ENCODE measurements around the gene PER3.
A peak's percentile ranks its signal among the peaks of the same experiment; 100 is the strongest.

The PER3 gene

DNA sequence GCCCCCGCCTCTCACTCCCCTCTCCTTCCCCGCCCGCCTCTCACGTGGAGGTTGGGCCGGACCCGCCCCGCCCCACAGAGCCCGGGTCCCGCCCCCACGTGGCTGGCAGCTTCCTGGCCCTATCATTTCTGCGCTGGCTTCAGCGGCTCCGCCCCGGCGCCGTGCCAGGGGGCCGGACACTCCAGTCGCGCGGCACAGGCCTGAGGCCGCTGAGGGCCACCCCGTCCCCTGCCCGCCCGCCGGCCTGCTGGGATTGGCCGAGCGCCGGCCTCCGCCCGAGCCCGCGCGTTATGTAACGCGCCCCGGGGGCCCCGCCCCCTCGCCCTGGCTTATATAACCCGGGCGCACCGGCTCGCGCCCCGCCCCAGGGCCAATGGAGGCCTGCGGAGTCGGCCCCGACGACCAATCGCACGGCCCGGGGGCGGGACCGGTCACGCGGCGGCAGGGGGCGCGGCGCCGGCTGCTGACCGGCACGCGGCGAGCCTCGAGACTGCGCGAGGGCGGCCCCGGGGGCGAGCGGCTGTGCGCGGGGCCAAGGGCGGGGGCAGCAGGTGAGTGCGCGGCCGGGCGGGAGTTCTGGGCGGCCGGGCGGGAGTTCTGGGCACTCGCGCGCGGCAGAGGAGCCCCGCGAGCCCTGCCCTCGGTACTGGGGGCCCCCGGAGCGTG, at the start of gene PER3:
PER3 (plus strand) TSS at position 466 of the 666 bp plus-strand sequence. CDS start 587 bp downstream, outside the sequence.
- peak; percentile 97 for DNase-seq

DNA sequence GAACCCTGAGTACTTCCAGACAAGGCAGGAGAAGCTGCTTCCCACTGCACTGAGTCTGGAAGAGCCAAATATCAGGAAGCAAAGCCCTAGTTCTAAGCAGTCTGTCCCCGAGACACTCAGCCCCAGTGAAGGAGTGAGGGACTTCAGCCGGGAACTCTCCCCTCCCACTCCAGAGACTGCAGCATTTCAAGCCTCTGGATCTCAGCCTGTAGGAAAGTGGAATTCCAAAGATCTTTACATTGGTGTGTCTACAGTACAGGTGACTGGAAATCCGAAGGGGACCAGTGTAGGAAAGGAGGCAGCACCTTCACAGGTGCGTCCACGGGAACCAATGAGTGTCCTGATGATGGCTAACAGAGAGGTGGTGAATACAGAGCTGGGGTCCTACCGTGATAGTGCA, 46.0 kb upstream of the PER3 start:
- DNase-seq = no peak

DNA sequence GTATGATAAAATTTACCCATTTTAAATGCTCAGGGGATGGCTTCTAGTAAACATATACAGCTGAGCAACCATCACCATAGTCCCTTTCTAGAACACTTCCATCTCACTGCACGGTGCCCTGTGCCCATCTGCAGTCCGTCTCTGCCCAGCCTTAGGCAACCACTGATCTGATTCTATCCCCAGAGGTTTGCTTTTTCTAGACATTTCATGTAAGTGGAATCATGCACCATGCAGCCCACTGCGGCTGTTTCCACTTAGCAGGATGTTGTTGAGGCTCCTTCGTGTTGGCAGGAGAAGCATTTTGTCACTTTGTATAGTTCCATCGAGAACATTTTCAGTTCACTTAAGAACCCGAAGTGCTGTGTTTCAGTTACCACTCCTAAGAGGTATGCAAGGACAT, 40.7 kb upstream of the PER3 start:
- no peak for DNase-seq

DNA sequence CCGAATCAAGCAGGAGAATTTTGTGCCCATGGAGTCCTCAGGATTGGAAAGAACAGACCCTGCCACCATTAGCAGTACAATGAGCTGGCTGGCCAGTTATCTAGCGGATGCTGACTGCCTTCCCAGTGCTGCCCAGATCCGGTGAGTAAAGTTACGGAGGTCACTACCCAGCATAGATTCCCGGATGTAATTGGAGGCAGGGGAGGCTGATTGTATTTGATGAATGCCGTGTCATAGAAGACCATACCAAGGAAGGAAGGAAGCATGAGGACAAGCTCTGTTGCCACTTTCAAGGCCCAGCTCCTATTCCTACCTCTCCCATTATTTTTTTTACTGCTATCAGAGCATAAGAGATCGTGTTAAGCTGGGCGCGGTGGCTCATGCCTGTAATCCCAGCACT, 39.2 kb upstream of the PER3 start:
- no peak for DNase-seq

DNA sequence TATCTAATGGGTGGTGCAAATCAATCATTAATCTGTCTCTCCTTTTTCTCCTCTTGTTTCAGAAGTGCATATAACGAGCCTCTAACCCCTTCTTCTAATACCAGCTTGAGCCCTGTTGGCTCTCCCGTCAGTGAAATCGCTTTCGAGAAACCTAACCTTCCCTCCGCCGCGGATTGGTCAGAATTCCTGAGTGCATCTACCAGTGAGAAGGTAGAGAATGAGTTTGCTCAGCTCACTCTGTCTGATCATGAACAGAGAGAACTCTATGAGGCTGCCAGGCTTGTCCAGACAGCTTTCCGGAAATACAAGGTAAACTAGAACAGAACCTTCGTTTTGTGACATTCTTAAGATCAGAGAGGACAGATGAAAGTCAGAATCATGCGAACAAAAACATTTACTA, 38.3 kb upstream of the PER3 start:
- DNase-seq = peak; percentile 47

DNA sequence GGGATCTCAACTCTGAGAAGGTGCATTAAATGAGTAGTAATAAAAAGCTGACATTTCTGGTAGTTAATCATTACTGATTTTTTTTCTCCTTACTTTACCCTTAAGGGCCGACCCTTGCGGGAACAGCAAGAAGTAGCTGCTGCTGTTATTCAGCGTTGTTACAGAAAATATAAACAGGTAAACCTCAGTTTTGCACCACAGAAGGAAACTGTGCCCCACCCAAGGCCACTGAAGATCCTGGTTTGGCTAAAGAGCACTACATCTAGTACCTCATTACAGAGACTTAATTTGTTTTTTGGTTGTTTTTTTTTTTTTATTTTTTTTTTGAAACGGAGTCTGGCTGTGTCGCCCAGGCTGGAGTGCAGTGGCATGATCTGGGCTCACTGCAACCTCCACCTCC, 36.5 kb upstream of the PER3 start:
- DNase-seq = no peak

DNA sequence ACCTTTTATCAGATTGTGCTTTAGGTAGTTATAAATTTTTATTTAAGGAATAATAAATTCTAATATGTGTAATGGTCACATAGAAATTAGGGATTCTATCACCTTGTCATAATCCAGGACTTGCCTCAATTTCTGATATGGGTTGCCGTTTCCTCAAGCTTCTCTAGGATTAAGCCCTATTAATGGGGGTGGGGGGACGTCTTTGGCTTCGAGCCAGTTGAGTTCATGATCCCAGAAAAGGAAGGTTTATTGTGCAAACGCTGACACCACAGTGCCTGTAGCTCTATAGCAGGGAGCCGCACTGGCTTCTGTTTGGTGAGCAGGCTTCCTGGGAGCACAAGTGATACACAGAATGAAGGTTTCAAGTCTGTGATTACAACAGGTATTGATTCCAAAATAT, 35.0 kb upstream of the PER3 start:
- DNase-seq = no peak

DNA sequence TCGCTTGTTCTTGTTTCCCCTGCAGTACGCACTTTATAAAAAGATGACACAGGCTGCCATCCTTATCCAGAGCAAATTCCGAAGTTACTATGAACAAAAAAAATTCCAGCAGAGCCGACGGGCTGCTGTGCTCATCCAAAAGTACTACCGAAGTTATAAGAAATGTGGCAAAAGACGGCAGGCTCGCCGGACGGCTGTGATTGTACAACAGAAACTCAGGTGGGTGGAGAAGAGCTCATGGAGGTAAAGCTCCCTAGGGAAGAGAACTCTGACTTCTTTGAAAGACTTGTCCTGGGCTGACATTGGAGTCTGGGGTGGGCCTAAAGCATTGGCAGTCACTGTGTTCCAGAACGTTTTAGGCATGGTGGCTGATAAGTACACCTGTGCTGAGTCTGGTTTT, 32.9 kb upstream of the PER3 start:
- no peak for DNase-seq

DNA sequence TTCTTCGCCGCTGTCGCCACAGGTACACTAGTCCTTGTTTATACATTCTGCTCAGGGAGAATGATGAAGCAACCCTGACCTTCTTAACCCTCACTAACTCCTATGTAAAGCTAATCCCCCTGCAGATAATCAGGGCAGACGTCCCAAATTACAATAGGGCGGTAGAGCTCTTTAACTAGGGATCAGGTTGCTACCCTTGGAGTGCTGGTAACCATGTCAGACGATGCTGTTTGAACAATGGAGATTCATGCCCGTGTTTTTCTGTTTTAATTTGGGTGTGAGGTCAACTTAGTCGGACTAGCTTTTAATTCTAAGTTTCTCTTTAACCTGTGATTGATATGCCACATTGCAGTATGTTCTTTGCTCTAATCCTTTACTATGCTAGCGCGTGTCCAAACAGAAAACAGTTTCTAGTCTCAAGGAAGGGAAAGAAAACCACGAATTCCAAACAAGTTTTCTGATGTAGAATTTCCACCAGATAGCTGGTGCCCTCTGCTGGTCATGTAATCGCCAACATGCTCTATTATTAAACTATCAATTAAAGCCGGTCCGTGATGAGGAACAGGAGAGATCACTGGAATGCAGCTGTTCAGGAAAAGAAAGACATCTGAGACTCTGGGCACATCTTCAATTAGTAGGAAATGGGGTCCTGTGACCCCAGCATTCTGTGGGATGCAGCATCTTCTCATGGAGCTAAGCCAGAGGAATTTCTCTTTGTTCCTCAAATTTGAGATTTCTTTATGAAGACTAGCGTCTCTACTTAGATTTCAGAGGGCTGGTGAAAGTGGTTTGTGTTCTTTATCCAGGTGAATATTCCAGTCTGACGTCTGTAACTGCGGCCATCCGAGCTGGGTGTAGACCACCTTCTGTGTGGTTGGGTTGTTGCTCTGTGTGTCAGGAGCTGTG, 31.3 kb upstream of the PER3 start:
- DNase-seq = peak; percentile 72

DNA sequence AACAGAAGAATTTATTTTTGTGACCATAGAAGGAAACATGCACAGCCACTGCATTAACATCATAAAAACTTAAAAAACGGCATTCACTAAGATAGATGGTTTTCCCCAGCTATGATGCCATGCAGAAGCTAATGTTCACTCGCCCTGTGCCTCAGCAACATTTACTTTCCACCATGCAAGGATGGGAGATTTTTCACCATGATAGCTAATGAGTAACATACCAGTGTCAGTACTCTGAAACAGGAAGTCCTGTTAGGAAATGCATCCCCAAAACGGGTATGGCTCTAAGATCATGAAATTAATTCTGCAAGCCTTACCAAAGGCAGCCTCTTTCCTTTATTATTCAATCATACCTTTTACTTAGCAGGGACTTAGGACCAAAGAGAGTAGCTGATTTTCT, 30.4 kb upstream of the PER3 start:
- DNase-seq = no peak

DNA sequence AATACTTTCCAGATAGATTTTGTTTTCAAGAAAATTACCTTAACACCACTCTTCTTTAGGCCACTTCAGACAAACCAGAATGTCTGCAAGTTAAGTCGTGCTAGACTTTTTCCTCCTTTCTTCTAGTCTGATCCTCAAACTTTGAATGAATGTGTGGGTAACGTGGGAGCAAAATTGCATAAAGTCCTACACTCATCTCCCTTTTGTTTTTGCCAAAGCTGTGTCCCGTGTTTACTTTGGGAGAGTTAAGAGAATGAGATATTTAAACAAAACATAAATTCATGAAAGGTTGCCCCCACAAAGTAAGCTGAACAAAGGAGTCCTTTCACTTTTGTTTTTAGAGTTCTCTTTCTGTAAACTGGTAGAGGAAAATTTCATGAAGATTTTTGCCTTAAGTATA, 29.9 kb upstream of the PER3 start:
- DNase-seq = no peak

DNA sequence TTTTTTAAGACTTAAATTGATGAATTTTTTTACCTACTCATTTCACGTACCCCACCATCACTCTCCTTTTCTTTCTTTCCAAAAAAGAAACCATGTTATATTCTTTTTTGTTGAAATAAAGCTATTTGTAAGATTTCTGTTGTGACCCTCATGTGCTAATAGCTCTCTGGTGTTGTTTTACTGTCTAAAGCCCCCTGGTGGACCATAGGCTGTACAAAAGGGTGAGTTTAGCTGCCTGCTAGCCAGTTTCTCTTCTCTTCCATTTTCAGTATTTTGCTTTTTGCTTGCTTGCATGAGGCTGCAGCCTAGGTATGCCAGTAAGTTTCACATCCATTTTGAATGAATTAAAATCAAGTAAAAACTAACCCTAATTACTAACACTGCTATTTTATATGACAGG, 28.6 kb upstream of the PER3 start:
- DNase-seq = peak; percentile 63

DNA sequence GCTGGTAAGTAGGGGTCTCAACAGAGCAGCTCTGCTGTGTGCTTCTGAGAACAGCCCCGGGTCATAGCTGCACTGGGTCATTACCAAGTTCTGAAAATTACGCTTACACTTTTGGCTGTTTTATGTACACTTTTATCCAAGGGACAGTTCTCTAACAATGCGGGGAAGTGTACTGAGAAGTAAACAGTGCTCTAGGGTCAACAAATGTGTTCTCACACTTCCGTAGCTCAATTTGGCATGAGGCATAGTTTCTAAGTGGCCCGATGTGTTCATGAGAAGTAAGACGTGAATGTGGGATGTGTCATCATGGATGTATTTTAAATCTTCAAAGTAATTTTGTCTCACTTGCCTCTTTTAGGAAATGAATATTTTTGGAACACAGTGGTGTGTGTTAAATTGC, 23.8 kb upstream of the PER3 start:
- DNase-seq = no peak

DNA sequence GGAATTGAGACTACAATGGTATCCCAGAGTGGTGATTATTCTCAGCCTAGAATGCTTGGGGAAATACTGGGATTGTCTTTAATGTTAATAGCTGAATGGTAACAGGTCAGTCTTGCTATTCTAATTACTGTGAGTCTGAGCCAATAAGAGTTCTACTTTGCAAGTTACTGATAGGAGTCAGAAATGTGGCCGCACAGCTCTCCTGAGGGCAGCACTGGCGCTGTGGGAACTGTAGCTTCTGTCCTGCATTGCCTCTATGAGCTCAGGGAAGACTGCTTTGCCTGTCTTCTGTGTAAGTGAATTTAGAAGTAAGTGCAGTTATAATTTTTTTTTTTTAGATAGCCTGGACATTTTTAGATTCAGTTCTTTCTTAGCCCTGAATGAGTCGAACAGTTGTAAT, 23.0 kb upstream of the PER3 start:
- no peak for DNase-seq

DNA sequence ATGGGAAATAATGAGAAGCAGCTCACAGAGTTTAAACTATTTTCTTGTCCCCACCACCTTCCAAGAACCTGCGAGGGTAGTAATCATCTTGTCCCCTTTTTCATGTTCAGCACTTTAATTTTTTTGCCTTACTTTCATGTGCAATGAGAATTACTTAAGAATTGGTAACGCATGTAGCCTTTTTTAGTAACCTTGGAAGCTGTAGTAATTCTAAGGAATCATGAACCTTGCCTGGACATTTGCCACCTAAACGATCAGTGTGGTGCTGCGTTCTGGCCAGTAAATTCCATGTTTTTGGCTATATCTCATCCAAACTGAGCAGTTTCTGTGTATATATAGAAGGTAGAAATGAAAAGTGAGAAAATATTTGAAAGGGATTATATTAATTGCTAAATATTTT, 16.9 kb upstream of the PER3 start:
- DNase-seq = no peak

DNA sequence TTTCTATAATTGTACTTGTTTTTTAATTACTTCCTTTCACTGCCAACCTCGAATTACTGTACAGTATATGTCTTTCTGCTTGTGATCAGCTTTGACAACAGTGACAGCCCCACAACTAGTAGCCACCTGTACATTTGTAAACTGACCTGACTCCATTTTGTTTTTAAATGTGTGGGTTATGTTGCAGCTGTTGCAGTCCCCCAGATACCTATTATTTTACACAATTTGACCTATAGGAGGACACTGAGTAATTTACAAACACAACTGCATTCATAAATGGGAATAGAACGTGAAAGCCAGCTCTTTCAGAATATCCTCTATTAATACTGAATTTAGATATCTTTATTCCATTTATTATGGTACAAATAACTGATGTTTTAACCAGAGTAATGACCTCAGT, 15.5 kb upstream of the PER3 start:
- no peak for DNase-seq

DNA sequence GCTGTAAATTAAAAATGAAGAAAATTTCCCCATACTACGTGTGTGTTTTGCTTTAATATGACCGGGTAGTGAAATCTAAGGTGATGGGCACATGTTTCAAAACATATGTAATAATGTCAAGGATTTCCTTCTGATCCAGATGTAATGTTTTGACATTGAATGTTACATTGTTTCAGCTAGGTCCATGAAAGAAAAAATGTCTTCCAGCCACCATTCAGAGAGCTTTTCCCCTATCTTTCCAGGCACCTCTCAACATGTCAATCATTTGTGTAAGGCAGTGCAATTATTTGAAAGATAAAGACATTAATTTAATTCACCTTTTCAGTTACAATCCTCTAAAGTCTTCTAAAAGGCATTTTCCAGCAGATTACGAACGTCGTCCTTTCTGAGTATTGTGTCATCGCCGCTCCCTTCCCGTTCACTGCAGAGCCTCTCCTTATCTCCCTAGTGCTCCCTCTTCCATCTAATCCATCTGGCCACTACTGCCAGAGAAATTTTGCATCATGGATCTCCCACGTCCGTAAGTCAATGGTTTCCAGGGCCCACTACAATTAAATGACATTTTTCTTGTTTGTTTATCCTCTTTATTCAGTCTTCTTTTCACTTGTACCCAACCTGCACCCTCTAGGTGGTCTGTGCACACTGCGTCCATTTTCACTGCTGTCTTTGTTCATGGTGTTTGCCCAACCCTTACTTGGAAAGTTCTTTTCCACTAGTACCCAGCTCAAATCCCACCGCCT, 14.2 kb upstream of the PER3 start:
- no peak for DNase-seq

DNA sequence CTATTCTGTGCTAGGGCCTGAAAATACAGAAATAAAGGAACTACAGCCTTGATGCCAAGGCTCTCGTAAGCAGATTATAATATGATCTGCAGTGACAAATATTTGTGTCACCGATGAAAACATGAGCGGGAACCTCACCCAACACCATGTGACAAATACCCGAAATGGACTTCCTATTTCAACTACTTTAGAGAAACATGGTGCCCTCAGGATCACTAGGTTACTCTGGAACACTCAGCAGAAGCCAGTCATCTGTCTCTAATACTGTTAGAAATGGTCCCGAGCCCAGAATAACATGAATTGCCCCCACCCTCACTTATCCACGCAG, 13.5 kb upstream of the PER3 start:
- no peak for DNase-seq

DNA sequence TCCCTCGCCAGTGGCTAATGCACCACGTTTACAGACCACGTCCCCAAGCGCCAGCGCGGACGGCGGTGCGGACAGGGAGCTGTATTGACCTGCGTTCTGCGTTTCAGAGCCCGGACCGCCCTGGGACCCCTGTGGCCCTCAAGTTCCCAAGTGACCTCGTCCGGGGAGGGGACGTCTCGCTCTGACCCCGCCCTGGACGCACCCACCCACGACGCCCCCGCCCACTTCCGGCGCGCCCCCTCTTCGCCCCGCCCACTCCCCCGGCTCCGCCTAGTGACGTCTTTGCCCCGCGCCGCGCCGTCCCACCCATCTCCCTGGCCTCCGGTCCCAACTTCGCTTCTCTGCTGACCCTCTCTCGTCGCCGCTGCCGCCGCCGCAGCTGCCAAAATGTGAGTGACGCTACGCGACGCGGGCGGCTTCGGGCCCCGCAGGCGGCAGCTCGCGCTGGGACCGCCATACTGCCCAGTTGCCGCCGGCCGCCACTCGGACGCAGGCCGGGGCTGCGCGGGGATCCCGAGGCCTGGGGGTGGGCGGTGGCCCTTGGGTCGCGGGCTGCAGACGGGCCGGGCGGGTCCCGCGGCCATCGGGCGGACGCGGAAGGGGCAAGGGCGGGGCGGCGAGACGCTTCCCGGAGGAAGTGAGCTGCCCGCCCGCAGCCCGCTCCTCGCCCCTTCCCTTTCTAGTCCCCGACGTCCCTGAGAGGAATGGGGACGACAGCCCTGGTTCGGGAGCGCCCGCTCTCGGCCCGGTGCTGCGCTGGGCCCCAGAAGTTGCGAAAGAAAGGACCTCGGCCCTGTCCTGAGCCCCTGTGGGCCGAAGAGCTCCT, 12.9 kb upstream of the PER3 start, which contains the start of gene VAMP3:
VAMP3 (plus strand) TSS at position 300 of the 826 bp plus-strand sequence; CDS start at position 388, 88 bp downstream.
- DNase-seq = peak; percentile 88

DNA sequence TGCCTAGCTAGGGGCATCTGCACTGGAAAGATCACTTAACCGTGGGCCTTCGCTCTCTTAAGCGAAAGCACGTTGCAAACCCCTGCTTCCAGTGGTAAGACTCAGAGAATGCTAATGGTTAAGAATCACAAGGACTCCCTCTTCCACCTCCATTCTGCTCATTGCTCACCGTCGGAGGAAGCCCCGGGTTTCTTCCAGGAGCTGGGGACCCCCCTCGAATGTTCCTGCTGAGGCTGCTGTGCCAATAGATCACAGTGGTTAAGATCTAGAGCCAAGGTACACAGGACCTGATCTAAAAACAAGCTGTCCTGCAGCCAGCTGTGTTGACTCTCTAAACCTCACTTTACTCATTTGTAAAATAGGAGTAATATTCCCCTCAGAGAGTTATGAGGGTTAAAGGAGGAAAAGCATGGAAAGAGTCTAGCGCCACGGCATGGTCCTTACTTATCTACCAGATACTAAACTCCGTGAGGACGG, 12.2 kb upstream of the PER3 start:
- DNase-seq = no peak

DNA sequence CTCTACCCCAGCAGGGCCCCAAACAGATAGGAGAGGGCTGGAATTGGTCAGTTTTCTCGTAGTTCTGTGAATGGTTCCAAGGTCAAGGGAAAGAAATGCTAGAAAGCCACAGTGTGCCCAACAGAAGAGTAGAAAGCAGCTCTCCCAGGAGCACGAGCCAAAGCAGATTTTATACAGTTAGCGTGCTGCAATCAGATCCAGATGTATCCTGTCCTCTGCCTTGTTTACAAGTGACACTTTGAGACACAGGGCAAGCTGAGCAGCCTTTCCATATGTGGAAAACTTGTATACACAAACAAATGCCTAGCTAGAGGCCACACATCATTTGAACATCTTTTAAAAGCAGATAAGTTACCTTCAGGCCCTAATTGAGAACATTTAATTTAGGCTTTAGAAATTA, 6.5 kb upstream of the PER3 start:
- DNase-seq = no peak

DNA sequence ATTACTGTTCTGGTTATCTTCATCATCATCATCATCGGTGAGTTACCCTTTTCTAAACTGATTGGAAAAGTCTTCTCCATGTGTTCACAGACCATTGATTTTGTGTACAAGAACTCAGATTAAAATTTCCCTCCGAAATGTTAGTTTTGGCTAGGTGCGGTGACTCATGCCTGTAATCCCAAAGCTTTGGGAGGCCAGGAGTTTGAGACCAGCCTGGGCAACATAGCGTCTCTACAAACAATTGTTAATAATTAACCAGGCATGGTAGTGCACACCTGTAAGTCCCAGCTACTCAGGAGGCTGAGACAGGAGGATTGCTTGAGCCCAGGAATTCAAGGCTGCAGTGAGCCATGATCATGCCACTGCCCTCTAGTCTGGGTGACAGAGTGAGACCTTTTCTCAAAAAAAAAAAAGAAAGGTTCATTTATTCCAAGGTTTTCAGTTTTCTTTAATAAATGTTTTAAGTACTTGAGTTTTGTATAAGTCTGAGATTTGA, 5.9 kb upstream of the PER3 start:
- no peak for DNase-seq

DNA sequence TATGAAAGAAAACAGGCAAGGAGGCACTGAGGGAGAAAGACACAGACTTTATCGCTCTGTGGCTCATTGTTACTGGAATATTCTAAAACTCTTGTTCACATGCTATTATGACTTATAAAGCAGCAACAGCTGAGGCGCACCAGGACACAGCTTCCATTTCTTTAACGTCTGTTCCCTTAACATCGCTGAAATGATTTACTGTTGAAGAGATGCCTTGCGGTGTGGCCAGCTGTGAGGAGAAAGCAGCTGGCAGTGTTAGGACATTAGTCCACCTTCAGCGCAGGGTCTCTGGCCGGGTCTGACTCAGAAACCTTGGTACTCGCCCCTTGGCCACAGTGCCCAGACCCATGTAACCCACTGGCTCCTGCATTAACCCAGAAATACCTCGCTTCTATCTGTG, 3.1 kb upstream of the PER3 start:
- no peak for DNase-seq
